ENCODE results near the gene MXRA8.
A peak's percentile ranks its signal among the peaks of the same experiment; 100 is the strongest.
"Not testable (repeated sequence)": the region's sequence is repeated elsewhere in the genome, so short reads cannot be mapped to it uniquely, and the experiment has no call there.

Gene MXRA8

GRCh38 chr1:1393014-1393413 is 34.7 kb upstream of the MXRA8 start:
- DNase-seq (ENCODE audit: low spot score), result no peak

GRCh38 chr1:1391225-1391624 is 32.9 kb upstream of the MXRA8 start:
- no peak for DNase-seq (ENCODE audit: low spot score)

GRCh38 chr1:1390675-1391074 is 32.3 kb upstream of the MXRA8 start:
- no peak for DNase-seq (ENCODE audit: low spot score)

GRCh38 chr1:1388078-1388472 is 29.7 kb upstream of the MXRA8 start:
- DNase-seq (ENCODE audit: low spot score), result no peak

DNA sequence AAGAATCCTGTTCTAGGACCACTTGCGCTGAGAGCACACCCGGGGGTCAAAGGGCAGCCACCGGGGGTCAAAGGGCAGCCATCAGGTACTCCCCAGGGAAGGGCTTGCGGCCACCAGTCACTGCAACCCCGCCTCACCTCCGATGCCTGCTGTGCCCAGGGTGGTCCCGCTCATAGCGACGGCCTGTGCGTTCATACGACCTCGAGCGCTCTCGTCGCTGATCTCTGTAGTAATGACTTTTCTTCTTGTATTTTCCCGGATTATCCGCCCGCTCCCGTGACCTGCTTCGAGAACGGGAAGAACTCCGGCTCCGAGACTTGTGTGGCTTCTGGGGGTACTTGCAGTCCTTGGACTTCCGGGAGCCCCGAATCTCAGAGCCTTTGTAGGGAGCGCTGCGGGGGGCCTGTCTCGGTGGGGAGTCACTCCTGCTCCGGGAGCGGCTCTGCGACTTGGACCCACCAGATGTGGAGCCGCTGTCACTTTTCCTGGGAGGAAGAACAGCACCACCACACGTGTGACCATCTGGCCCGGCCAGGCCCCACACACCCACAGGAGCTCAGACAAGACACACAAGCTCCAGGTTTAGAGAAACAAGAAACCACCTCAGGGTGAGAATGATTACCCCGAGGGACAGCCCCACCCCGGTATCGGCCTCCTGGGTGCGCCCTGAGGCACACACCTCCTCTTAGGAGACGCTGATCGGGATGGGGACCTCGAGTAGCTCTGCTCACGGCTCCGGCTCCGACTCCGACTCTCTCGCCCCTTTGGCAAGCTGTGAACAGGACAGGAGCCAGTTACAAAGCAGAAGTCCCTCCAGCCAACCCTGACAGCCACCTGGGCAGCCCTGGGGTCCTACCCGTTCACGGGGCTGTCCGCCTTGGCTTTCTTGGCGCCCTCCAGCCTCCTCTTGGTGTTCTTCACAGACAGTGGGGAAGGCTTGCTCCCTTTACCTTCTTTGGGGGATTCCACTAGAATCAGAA is 29.0 kb upstream of the MXRA8 start:
- no peak for DNase-seq (ENCODE audit: low spot score)

DNA sequence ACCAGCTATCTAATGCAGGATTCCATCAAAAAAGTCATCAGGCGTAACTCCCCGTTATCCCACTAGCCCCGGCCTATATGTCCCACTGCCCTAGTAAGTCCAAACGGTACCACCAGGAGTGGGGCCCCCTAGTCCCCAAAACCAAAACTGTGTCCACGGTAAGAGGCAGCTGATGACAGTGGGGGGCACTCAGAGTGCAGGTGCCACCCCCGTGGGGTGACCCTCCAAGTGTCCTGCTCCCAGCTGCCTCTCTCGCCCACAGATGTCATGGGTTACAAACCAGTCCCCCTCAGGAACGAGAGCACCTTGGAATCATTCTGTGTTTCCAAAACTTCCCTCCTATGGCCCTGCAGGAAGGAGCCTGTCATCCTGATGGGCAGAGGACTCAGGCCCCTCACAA is 27.6 kb upstream of the MXRA8 start:
- DNase-seq (ENCODE audit: low spot score), result no peak

GRCh38 chr1:1385339-1385738 is 27.0 kb upstream of the MXRA8 start:
- not testable (repeated sequence) for DNase-seq (ENCODE audit: low spot score)

DNA sequence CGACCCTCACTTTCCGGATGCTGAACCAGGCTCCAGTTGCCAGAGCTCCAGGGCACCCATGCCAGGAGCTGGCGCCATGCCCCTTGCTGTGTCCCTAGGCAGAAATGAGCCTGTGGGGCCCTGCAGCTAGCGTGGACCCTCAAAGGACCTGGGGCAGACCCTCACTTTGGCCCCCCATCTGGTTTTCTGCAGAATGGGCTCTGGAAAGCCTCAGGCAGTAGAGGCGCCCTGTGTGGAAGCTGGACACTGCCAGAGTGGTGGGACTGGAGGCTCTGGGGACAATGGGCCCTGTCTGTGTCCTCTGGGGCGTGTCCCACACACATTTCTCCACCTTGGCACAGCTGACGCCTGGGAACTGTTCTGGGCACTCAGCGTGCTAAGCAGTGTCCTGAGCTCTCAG is 22.9 kb upstream of the MXRA8 start:
- DNase-seq (ENCODE audit: low spot score), result no peak

GRCh38 chr1:1380860-1381259 is 22.5 kb upstream of the MXRA8 start:
- no peak for DNase-seq (ENCODE audit: low spot score)

- DNase-seq (ENCODE audit: low spot score), result no peak
These were observed 19.3 kb upstream of the MXRA8 start for GRCh38 chr1:1377540-1378205.

DNA sequence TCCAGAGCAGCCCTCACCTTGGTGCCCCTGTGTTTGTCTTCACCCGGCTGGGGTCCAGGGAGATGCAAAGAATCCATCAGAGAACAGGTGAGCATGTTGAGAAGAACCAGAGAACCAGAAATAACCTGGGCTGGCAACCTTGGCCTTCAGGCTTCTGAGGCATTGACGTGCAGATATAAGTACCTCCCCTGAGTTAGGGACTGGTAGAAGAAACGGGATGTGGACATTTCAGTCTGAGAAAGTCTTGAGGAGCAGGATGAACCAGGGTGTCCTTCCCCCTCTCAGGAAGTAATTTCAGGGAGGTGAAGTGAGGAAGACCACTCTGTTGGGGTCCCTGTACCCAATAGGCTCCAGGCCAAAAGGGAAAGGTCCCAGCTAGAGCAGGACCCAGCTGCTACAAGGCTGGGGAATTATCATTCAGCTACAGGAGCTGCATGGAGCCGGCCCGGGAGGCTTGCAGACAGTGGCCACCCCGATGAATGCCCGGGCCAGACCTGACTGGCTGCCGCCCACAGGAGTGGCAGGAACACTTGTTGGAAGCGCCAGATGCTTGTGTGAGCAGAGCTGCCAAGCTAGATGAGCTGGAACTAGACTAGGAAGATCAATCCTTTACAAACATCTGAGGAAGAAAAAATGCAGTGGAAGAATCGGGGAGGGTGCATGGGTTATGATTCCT is 18.3 kb upstream of the MXRA8 start:
- DNase-seq (ENCODE audit: low spot score), result no peak

DNA sequence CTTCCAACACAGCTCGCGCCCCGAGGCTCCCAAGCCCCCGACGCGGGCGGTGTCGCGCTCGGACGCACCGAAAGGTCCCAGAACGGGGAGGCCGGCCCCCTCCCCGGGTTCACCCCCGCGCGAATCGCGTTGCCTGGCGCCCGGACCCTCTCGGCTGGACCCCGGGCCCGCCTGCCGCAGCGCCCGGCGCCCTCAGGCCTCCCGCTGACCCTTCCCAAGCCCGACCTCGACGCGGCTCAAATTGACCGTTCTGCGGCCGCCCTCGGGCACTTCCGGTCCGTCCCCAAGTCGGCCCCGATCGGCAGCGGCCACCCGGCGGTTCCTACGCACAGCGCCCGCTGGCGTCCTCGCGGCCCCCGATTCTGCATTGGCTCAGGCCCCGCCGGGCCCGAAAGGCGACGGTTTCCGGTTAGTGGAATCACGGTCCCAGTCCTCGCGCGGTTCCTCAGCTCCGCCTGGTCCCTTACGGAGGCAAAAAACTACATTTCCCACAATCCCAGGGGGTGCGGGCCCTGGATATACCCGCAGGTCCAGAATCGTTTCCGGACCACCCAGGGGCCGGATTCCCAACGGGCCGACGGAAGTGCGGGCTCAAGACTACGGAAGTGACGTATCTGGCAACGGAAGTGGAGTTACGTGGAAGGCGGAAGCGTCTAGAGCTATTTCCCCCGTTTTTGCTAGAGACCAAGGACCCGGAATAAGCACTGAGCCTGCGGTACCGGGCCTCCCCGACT is 16.7 kb upstream of the MXRA8 start, which contains the start of gene AURKAIP1:
TSS of gene AURKAIP1 (minus strand) at position 279 of the 734 bp plus-strand sequence. CDS start 451 bp downstream, outside the sequence.
- peak; percentile 97 for DNase-seq (ENCODE audit: low spot score)

DNA sequence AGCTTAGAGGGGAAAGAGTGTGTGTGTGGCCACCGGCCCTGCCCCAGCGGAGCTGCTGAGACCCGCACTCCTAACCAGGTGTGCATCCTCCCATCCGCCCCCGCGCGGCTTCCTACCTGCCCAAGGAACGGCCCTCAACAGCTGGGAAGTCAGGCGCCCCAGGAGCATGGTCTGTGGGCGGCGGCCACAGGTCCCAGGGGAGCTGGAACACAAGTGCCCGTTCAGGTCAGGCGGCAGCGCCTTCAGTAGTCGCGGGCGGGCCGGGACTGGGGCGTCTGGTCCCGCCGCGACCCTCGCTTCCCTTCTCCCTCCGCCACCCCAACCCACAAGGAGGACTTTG is 16.2 kb upstream of the MXRA8 start:
- DNase-seq (ENCODE audit: low spot score), result no peak

- no peak for DNase-seq (ENCODE audit: low spot score)
These were observed 15.6 kb upstream of the MXRA8 start for GRCh38 chr1:1373815-1374588.

- no peak for DNase-seq (ENCODE audit: low spot score)
These were observed 14.9 kb upstream of the MXRA8 start for GRCh38 chr1:1373051-1373814.

DNA sequence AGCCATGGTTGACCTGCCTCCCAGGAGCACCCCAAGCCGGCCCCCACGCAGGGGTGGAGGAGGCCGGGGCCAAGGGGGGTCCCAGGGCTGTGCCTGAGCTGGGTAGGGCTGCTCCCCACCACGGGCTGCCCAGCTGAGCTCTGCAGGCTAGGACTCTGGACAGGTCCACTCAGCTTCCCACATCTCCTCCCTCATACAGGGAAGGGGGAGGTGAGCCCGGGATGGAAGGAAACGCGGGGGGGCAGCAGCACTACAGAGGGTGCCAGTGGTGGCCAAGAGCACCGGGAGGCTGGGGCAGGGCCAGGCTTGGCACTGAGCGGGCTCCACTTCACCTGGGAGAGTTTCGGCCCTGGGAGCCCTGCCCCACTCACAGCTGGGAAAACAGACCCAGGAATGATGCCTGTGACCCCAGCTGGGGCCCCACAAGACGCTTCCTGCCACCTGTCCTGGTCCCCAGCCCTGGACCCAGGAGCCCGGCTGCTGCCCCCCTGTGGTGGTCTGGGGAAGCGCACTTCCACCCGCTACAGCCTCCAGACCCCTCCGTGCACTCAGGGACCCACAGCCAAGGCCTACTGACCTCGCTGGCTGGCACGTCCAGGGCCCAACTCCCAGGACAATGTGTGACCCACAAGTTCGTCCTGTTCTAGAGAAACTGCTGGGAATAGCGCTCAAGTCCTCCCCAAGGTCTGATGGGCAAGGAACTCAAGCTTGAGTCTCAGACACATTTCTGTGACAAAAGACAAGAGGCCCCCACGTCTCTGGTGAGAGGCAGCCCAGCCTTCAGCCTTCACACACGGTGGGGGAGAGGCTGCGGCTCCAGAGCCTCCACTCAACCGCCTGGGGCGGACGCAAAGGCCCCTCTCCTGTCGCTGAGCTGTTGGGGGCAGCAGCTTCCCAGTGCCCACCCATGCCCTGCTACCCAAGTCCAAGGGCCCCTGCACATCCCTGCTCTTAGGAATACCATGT is 13.7 kb upstream of the MXRA8 start:
- peak; percentile 85 for DNase-seq (ENCODE audit: low spot score)

DNA sequence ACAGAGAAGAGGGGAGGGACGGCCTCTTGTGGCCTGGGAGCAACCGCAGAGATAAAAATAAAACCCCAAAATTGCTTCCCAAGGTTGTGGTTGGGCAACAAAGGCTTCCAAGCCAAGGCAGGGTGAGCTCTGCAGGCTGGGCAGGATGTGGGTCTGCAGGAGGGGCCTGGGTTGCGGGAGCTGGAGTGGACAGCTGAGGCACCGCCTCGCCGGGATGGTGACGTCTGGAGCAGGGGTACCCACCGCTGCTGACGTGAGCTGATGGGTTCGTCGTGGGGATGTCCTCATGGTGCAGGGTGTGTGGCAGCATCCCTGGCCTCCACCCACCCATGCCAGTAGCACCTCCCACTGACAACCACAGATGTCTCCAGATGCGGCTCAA is 13.0 kb upstream of the MXRA8 start:
- DNase-seq (ENCODE audit: low spot score), result no peak

DNA sequence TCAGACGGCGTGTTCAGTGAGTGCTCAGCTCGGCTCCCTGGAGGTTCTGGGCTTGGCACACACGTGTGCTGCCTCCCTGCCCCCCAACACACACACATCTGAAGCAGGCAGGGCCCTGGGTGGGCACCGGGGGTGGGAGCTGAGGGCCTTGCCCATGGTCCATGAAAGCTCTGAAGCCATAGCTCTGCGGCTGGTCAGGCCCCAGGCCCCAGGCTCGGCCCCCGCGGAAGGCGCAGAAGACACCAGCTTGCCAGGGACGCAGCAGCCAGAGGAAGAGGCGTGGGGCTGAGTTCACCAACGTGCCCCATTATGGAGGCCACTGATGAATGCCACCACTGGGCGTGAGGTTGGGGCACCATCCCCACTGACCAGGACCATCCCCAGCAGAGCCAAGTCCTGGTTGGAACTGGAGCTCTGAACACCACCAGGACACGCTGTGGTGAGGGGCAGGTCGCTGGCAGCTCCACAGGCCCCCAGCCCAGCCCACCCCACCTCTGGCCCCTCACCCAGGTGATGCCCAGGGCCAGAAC is 12.5 kb upstream of the MXRA8 start:
- DNase-seq (ENCODE audit: low spot score), result no peak

- not testable (repeated sequence) for DNase-seq (ENCODE audit: low spot score)
These were observed 11.7 kb upstream of the MXRA8 start for GRCh38 chr1:1370094-1370493.

Measured in D341Med (cell line).